ENCODE data around the gene VWA8.

Gene VWA8

DNA sequence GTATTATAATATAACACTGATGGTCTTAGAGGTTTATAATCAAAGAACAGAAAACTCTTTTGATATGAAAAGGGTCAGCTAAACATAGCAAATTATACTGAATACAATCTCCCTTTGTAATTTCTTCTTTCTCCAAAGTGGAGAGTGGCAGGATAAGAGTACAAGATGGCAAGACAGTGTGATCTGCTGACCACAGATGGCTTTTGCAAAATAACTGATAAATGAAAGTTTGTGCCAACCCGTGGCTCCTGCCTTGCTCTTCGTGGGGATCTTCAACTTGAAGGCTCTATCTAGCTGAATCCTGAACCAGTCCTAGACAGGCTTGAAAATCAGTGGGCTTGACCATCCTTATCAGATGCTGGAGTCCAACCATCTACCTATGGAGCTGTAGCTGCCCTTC is 185.7 kb downstream of the VWA8 start:
- Histone ChIP-seq H3K9ac (ENCODE audit: low read length in 2 of 2) (no peak overlapping the region), H3K36me3 (ENCODE audit: control insufficient read depth in 2 of 2, insufficient read depth in 2 of 2, low read length in 2 of 2) (peaks cover 0 to 2% of the 10 kb centered on the region in 2 donors), H3K27me3 (ENCODE audit: control insufficient read depth in 1 of 2, insufficient read depth in 2 of 2, low read length in 2 of 2) (no peaks in the 10 kb centered on the region), H3K9me3 (ENCODE audit: control insufficient read depth in 2 of 2, low read length in 2 of 2) (no peaks in the 10 kb centered on the region), H3K4me1 (ENCODE audit: control insufficient read depth, insufficient read depth, low read length) (peaks cover 3% of the 10 kb centered on the region), H3K4me3 (ENCODE audit: low read length in 2 of 2) (no peak overlapping the region), H3K27ac (ENCODE audit: low read length) (no peak overlapping the region)

DNA sequence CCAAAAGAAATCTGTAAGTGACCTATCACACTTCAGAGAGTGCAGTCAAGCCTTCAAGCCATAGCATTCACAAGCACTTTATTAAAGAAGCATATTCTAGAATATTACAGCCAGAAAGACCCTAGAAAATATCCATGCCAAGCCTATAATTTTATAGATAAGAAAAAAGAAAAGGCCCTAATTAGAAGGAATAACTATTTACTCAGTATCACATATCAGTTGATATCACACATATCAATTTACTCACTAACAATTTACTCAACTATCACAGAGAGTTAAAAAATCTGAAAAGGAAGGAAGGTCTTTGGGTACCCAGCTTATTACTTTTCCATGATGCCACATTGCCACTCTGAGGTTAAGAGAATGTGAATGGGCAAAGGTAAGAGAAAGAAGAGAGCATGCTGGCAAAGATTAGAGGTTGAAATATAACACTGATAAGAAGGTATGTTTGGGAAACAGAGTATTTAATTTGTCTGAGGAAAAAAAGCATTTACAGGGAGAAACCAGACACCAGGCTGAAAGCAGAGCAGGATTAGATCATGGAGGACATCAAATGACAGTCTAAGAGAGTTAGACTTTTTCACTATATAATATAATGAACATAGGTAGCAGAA is 186.2 kb downstream of the VWA8 start:
- Histone ChIP-seq H3K4me1 (ENCODE audit: control insufficient read depth, insufficient read depth, low read length) (peaks cover 3% of the 10 kb centered on the region), H3K9ac (ENCODE audit: low read length in 2 of 2) (no peak overlapping the region), H3K4me3 (ENCODE audit: low read length in 2 of 2) (no peak overlapping the region), H3K36me3 (ENCODE audit: control insufficient read depth in 2 of 2, insufficient read depth in 2 of 2, low read length in 2 of 2) (peaks cover 0 to 2% of the 10 kb centered on the region in 2 donors), H3K27ac (ENCODE audit: low read length) (no peak overlapping the region), H3K27me3 (ENCODE audit: control insufficient read depth in 1 of 2, insufficient read depth in 2 of 2, low read length in 2 of 2) (no peaks in the 10 kb centered on the region), H3K9me3 (ENCODE audit: control insufficient read depth in 2 of 2, low read length in 2 of 2) (no peaks in the 10 kb centered on the region)

DNA sequence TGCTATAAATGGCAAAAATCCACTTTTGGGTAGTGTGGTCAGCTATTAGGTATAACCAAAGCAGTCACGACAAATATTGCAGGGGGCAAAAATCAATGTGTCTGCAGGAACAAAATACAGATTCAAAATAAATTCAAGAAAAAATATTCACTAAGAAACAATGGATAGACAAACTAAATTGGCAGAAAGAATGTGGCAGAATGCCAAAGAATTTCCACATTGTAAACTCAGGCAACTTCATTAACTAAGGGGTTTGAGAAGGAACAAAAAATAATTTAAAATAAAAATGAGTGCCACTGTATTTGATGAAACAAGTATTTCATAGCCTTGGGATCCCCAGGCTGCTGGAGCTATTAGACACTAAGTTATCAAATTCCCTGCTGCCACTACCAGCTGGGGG is 193.1 kb downstream of the VWA8 start:
- Histone ChIP-seq H3K4me1 (ENCODE audit: control insufficient read depth, insufficient read depth, low read length) (no peaks in the 10 kb centered on the region), H3K36me3 (ENCODE audit: control insufficient read depth in 2 of 2, insufficient read depth in 2 of 2, low read length in 2 of 2) (no peaks in the 10 kb centered on the region), H3K9me3 (ENCODE audit: control insufficient read depth in 2 of 2, low read length in 2 of 2) (no peaks in the 10 kb centered on the region), H3K9ac (ENCODE audit: low read length in 2 of 2) (no peak overlapping the region), H3K4me3 (ENCODE audit: low read length in 2 of 2) (no peak overlapping the region), H3K27ac (ENCODE audit: low read length) (no peak overlapping the region), H3K27me3 (ENCODE audit: control insufficient read depth in 1 of 2, insufficient read depth in 2 of 2, low read length in 2 of 2) (no peaks in the 10 kb centered on the region)

DNA sequence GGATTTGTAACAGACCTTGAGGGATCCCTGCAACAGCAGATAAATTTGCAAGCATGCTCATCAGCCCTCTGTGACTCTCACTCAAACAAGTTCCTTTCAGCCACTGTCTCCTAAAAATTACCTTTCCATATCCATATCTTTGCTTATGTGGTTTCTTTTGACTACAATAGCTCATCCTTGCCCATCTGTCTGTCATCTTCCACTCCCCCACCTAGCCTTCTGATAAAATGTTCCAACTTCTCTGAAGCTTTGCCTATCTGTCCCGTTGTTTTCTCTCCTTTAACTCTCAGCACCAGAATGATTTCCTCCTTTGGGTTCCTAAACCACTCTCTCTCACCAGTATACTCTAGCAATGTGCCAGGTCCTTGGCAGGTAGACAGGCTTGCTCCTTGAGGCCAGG is 194.5 kb downstream of the VWA8 start:
- H3K27ac ChIP-seq (ENCODE audit: low read length), result no peak overlapping the region

DNA sequence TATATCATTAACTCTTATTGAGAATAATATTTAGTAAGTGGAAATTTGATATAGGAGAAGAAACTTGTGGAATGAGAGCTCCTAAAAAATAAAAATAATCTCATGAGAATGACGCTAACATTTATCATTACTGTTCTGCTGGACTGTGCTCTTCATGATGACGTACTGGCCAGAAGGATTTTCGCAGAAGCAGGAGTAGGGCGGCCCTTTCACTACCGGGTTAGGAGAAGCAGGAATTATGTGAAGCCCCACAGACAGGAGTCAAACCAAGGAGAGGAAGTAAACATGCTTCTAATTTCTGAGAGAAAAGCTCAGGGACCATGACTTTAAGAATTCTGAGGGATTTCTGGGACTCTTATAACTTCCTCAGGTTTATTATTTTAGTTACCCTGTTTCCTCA is 195.1 kb downstream of the VWA8 start:
- H3K9ac ChIP-seq (ENCODE audit: low read length in 2 of 2), result no peak overlapping the region
- H3K4me3 ChIP-seq (ENCODE audit: low read length in 2 of 2), result no peak overlapping the region
- H3K27me3 ChIP-seq (ENCODE audit: control insufficient read depth in 1 of 2, insufficient read depth in 2 of 2, low read length in 2 of 2), result no peaks in the 10 kb centered on the region
- no peak overlapping the region for H3K27ac ChIP-seq (ENCODE audit: low read length)
- no peaks in the 10 kb centered on the region for H3K4me1 ChIP-seq (ENCODE audit: control insufficient read depth, insufficient read depth, low read length)
- H3K36me3 ChIP-seq (ENCODE audit: control insufficient read depth in 2 of 2, insufficient read depth in 2 of 2, low read length in 2 of 2), result no peaks in the 10 kb centered on the region
- H3K9me3 ChIP-seq (ENCODE audit: control insufficient read depth in 2 of 2, low read length in 2 of 2), result no peaks in the 10 kb centered on the region

More for the DNA sequence above, 194.5 kb downstream of the VWA8 start:
- Histone ChIP-seq H3K4me1 (ENCODE audit: control insufficient read depth, insufficient read depth, low read length) (no peaks in the 10 kb centered on the region), H3K4me3 (ENCODE audit: low read length in 2 of 2) (no peak overlapping the region), H3K9me3 (ENCODE audit: control insufficient read depth in 2 of 2, low read length in 2 of 2) (no peaks in the 10 kb centered on the region), H3K9ac (ENCODE audit: low read length in 2 of 2) (no peak overlapping the region), H3K27me3 (ENCODE audit: control insufficient read depth in 1 of 2, insufficient read depth in 2 of 2, low read length in 2 of 2) (no peaks in the 10 kb centered on the region), H3K36me3 (ENCODE audit: control insufficient read depth in 2 of 2, insufficient read depth in 2 of 2, low read length in 2 of 2) (no peaks in the 10 kb centered on the region)

DNA sequence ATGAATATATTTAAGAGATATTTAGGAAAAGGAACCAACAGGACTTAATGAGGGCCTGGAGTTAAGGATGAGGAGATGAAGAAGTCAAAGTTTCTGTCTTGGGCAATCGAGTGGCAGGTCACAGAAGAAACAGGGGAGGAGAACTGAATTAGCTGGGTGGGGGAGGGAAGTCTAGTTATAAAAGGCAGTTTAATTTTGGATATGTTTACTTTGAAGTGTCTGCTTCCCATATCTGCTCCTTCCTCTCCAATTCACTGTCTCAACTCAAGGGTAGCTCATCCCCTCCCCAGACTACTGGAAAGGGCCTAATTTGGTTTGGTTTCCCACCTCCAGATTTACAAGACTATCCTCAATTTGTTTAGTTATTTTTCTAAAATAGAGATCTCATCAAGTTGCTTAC is 195.9 kb downstream of the VWA8 start:
- H3K9me3 ChIP-seq (ENCODE audit: control insufficient read depth in 2 of 2, low read length in 2 of 2), result no peaks in the 10 kb centered on the region
- H3K4me3 ChIP-seq (ENCODE audit: low read length in 2 of 2), result no peak overlapping the region
- H3K36me3 ChIP-seq (ENCODE audit: control insufficient read depth in 2 of 2, insufficient read depth in 2 of 2, low read length in 2 of 2), result no peaks in the 10 kb centered on the region
- H3K27me3 ChIP-seq (ENCODE audit: control insufficient read depth in 1 of 2, insufficient read depth in 2 of 2, low read length in 2 of 2), result no peaks in the 10 kb centered on the region
- no peaks in the 10 kb centered on the region for H3K4me1 ChIP-seq (ENCODE audit: control insufficient read depth, insufficient read depth, low read length)
- H3K27ac ChIP-seq (ENCODE audit: low read length), result no peak overlapping the region
- H3K9ac ChIP-seq (ENCODE audit: low read length in 2 of 2), result no peak overlapping the region

DNA sequence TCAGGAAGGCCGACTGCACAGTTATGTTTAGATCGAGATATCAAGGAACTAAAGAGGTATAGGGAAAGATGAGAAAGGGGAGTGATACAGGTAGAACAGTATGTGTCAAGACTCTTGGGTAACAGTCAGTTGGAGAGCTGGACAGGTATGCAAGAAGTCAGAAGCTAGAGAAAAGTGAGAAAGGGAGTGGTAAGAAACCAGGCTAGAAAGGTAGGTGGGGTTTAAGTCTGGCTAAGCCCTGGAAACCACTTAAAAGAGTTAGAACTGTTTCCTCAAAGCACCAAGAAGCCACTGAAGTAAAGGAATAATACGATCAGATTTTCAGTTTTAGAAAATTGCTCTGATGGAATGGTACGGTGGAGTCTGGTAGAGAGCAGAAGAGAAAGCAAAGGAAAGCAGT is 196.4 kb downstream of the VWA8 start:
- Histone ChIP-seq H3K4me3 (ENCODE audit: low read length in 2 of 2) (no peak overlapping the region), H3K36me3 (ENCODE audit: control insufficient read depth in 2 of 2, insufficient read depth in 2 of 2, low read length in 2 of 2) (no peaks in the 10 kb centered on the region), H3K9ac (ENCODE audit: low read length in 2 of 2) (no peak overlapping the region), H3K27me3 (ENCODE audit: control insufficient read depth in 1 of 2, insufficient read depth in 2 of 2, low read length in 2 of 2) (no peaks in the 10 kb centered on the region), H3K4me1 (ENCODE audit: control insufficient read depth, insufficient read depth, low read length) (no peaks in the 10 kb centered on the region), H3K27ac (ENCODE audit: low read length) (no peak overlapping the region), H3K9me3 (ENCODE audit: control insufficient read depth in 2 of 2, low read length in 2 of 2) (no peaks in the 10 kb centered on the region)

DNA sequence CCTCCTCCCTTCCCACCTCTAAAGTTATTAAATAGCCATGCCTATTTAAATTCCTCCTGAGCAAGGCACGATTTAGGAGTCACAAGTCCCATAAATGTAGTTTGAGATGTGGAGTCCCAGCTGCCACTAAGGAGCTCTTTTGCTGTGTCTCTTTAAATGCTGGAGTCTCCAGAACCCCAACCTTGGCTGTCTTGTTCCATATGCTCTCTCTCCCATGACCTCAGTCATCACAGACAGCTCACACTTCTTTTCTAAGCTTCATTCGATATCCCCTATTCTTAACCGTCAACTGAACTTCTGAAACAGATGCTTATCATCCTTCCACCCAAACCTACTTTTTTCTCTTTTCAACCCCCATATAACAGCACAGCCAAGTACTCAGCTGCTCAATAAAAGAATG is 197.1 kb downstream of the VWA8 start:
- H3K9ac ChIP-seq (ENCODE audit: low read length in 2 of 2), result no peak overlapping the region
- H3K4me3 ChIP-seq (ENCODE audit: low read length in 2 of 2), result no peak overlapping the region
- no peaks in the 10 kb centered on the region for H3K9me3 ChIP-seq (ENCODE audit: control insufficient read depth in 2 of 2, low read length in 2 of 2)
- H3K4me1 ChIP-seq (ENCODE audit: control insufficient read depth, insufficient read depth, low read length), result no peaks in the 10 kb centered on the region
- H3K27me3 ChIP-seq (ENCODE audit: control insufficient read depth in 1 of 2, insufficient read depth in 2 of 2, low read length in 2 of 2), result no peaks in the 10 kb centered on the region
- H3K36me3 ChIP-seq (ENCODE audit: control insufficient read depth in 2 of 2, insufficient read depth in 2 of 2, low read length in 2 of 2), result no peaks in the 10 kb centered on the region
- H3K27ac ChIP-seq (ENCODE audit: low read length), result no peak overlapping the region

DNA sequence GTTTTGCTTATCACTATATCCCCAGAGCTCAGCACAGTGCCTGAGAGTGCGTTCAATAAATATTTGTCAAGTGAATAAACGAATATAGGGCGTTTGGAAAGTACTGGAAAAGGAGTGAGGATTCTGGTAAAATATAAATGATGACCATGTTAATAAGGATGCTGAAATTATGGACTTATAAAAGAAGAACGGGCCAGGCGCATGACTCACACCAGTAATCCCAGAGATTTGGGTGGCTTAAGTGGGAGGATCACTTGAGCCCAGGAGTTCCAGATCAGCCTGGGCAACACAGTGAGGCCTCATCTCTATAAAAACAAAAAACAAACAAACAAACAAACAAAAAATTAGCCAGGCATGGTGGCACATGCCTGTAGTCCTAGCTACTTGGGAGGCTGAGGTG is 198.1 kb downstream of the VWA8 start:
- Histone ChIP-seq H3K9me3 (ENCODE audit: control insufficient read depth in 2 of 2, low read length in 2 of 2) (no peaks in the 10 kb centered on the region), H3K4me3 (ENCODE audit: low read length in 2 of 2) (no peak overlapping the region), H3K4me1 (ENCODE audit: control insufficient read depth, insufficient read depth, low read length) (no peaks in the 10 kb centered on the region), H3K36me3 (ENCODE audit: control insufficient read depth in 2 of 2, insufficient read depth in 2 of 2, low read length in 2 of 2) (no peaks in the 10 kb centered on the region), H3K27me3 (ENCODE audit: control insufficient read depth in 1 of 2, insufficient read depth in 2 of 2, low read length in 2 of 2) (no peaks in the 10 kb centered on the region), H3K27ac (ENCODE audit: low read length) (no peak overlapping the region), H3K9ac (ENCODE audit: low read length in 2 of 2) (no peak overlapping the region)

DNA sequence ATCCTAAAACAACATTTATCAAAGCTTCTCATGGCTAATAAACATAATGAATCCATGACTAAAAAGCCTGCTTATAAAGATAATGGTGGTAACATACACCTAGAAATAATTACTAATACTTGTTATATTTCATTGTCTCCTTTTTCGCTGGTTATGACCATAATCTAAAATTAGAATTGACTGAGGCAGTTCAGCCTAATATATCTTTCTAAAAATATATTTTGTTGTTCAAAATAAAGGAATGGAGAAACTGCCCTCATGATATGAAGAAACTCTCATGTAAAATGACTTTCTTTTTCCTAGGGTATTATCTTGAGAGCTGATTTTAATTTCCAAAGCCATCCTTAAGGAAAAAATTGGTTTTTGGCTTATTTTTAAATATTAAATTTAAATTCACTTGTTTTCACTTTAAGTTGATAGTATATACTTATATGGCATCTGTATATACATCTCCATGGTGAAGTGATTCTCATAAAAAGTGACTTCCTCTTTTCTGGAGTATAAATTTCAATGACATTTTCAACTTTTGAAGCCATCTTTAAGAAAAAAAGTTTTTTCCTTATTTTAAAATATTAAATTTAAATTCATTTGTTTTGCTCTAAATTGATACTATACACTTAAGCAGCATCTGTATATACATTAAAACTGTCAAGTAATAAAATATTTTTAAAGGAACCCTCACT is 204.6 kb downstream of the VWA8 start:
- Histone ChIP-seq H3K27me3 (ENCODE audit: control insufficient read depth in 1 of 2, insufficient read depth in 2 of 2, low read length in 2 of 2) (no peaks in the 10 kb centered on the region), H3K9me3 (ENCODE audit: control insufficient read depth in 2 of 2, low read length in 2 of 2) (no peaks in the 10 kb centered on the region), H3K4me3 (ENCODE audit: low read length in 2 of 2) (no peak overlapping the region), H3K9ac (ENCODE audit: low read length in 2 of 2) (no peak overlapping the region), H3K36me3 (ENCODE audit: control insufficient read depth in 2 of 2, insufficient read depth in 2 of 2, low read length in 2 of 2) (no peaks in the 10 kb centered on the region), H3K27ac (ENCODE audit: low read length) (no peak overlapping the region), H3K4me1 (ENCODE audit: control insufficient read depth, insufficient read depth, low read length) (no peaks in the 10 kb centered on the region)

DNA sequence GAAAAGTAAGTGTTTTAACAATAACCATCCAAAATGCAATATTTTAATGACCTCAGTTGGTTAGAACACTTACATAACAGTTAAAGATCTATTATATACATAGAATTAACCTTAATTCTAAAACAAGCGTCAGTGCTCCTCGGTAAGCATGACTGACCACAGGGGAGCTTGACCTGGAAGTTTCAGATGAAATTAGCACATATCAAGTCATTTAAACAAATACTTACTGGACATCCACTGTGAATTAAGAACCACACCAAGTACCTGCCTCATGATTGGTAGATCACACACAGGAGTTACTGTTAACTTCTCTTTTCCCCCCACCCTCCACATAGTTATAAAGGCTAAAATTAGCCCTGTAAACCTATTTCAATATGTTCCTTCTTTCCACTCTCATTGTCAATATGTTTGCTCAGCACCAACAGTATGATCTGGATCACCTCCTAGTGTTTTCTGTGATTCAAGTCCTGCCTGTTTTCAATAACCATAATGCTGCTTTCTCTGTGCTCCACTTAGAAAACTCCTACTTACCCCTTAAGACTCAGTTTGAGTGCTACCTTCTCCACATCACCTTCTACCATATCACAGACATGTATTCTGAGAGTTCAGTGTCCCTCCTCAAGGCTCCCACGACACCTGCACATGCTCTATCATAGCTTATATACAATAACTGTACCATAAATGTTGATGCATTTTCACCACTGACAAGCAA is 209.0 kb downstream of the VWA8 start:
- Histone ChIP-seq H3K9me3 (ENCODE audit: control insufficient read depth in 2 of 2, low read length in 2 of 2) (no peaks in the 10 kb centered on the region), H3K27me3 (ENCODE audit: control insufficient read depth in 1 of 2, insufficient read depth in 2 of 2, low read length in 2 of 2) (no peaks in the 10 kb centered on the region), H3K4me1 (ENCODE audit: control insufficient read depth, insufficient read depth, low read length) (no peaks in the 10 kb centered on the region), H3K27ac (ENCODE audit: low read length) (no peak overlapping the region), H3K4me3 (ENCODE audit: low read length in 2 of 2) (no peak overlapping the region), H3K36me3 (ENCODE audit: control insufficient read depth in 2 of 2, insufficient read depth in 2 of 2, low read length in 2 of 2) (no peaks in the 10 kb centered on the region), H3K9ac (ENCODE audit: low read length in 2 of 2) (no peak overlapping the region)

Data from stomach smooth muscle (tissue), 2 donors.